GM18498 (cell line): ENCODE measurements around the gene PKP1.

Experiments used
- ATAC-seq: cut with Tn5 transposase; IDR thresholded peaks from one replicate; pipeline ENCODE4 v1.9.1; 2021; ENCODE audit warnings: mild to moderate bottlenecking, moderate library complexity; ENCODE audit not compliant: unreplicated experiment

The PKP1 gene

DNA sequence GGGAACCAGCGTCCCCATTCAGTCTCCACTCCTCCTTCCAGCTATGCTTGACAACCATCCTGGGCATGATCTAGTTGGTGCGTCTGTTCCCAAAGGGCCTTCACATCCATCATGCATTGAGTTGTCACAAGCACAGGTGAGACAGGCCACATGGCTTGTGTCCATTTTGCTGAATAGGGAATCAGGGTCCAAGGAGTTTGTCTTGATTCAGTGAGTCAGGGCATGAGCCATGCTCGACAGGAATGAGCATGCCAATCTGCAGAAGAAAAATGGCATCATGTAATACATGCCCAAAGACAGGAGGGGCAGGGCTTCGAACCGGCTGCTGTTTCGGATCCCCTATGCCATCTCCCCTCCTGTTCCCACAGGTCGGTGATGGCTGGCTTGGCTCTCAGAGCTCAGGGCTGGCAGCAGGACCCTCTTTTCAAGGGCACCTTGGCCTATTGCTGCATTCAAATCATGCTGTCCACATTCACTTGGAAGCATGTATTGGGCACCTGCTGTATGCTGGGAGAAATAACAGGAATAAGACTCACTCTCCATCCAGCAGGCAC, 44.5 kb downstream of the PKP1 start:
- ATAC-seq: no peak

DNA sequence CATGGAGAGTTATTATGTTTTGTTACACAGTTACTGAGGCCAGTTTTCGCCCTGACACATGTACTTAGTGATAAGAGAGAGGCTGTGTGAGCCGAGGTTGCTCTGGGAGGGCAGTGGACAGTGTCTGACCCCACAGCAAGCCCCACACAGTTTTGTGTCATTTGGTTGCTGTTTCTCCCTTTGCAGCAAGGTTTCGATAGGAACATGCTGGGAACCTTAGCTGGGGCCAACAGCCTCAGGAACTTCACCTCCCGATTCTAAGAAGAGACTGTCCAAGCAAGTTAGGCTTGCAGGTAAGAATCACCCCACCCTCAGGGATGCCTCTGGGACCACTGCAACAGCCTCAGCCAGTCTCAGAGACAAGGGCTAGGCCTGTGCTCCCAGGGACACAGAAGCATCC, 45.3 kb downstream of the PKP1 start:
- ATAC-seq: no peak

DNA sequence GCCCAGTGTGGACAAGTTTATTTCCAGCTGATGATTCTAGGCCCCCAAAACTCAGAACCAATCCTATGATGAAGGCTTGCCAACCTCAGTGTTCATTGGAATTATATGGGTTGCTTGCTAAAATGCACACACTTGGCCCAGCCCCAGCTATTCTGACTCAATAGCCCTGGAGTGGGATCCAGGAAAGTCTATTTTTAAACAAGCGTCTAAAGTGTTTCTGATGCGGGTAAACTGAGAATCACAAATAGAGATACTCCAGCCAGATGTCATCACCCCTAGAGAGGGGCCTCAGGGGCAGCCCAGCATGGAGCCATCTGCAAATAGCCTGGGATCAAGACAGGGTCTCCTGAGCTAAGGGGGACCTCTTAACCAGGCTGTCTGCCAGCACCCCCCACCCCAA, 46.0 kb downstream of the PKP1 start:
- no peak for ATAC-seq

DNA sequence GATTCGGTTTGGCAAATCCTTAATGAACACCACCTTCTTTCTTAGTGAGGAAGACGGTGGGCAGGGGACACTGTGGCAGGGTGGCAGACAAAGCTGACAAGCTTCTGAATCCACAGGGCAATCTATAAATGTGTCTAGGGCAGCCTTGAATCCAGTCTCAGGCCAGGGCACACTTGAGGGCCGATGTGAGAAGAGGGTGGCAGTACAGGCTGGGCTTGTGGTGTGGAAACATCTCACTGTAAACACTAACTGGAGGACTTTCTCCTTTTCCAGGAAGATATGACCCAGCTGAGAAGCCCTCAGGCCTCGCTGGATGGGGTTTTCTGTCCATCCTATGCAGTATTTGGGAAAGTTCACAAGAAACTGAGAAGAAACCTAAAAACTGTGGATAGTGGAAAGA, 46.5 kb downstream of the PKP1 start:
- ATAC-seq: no peak

DNA sequence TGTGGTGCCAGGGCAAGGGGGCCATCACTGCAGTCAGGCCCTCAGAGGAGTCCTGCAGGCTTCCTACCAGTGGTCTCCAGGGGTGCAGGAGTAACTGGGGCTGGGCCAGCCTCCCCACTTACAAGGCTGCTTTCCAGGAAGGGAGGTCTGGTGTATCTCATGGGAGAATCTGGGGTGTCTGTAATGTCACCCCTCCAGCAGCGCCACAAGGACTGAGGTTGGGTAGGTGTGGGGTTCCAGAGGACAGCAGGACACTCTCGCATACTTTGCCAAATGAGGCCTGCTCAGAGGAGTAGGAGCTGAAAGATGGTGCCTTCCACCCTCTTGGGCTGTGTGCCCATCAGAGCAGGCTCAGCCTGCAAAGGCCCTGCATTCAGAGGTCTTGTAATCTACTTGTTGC, 47.2 kb downstream of the PKP1 start:
- ATAC-seq: no peak

DNA sequence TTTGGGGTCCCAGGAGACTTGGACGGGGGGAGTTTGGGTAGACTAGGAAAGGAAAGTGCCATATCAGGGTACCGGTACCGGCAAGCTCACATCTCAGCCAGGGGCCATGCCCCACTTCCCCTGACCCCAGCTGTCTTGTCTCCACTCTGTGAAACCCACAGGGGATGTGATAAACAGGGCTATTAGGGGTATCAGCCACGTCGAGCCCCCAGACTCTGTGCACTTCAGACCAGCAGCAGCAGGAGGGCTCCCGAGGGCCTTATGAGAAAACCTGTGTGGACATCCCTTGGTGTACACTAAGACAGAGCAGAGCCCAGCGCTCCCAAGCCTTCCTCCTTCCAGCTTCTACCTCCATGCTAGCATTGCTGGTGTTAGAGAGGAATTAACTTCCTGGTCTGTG, 47.9 kb downstream of the PKP1 start:
- ATAC-seq: no peak

DNA sequence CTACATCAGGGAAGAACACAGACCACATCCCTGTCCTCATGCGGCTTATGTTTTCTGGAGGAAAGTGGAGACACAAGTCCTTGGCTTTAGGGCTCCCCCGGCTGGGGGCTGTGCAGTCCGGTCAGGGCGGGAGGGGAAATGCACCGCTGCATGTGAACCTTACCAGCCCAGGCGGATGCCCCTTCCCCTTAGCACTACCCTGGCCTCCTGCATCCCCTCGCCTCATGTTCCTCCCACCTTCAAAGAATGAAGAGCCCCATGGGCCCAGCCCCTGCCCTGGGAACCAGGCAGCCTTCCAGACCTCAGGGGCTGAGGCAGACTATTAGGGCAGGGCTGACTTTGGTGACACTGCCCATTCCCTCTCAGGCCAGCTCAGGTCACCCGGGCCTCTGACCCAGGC, 48.7 kb downstream of the PKP1 start:
- no peak for ATAC-seq

DNA sequence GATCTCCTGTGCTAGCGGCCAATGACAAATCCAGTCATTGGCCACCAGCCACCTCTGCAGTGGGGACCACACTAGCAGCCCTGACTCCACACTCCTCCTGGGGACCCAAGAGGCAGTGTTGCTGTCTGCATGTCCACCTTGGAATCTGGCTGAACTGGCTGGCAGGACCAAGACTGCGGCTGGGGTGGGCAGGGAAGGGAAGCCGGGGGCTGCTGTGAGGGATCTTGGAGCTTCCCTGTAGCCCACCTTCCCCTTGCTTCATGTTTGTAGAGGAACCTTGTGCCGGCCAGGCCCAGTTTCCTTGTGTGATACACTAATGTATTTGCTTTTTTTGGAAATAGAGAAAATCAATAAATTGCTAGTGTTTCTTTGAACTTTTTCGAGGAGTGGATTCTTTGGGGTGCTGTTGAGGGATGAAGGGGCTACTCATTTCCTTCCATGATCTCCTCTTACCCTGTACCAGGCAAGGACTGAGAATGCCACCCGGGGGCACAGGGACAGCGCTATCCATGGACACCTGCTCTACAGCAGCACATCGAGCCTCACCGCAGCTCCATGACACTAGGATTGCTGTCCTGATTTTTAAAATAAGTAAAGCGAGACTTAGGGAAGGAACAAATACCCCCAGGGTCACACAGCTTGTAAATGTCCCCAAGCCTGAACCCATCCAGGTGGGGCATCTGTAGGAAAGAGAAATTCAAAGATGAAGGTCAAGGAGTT, 49.5 kb downstream of the PKP1 start:
- no peak for ATAC-seq

DNA sequence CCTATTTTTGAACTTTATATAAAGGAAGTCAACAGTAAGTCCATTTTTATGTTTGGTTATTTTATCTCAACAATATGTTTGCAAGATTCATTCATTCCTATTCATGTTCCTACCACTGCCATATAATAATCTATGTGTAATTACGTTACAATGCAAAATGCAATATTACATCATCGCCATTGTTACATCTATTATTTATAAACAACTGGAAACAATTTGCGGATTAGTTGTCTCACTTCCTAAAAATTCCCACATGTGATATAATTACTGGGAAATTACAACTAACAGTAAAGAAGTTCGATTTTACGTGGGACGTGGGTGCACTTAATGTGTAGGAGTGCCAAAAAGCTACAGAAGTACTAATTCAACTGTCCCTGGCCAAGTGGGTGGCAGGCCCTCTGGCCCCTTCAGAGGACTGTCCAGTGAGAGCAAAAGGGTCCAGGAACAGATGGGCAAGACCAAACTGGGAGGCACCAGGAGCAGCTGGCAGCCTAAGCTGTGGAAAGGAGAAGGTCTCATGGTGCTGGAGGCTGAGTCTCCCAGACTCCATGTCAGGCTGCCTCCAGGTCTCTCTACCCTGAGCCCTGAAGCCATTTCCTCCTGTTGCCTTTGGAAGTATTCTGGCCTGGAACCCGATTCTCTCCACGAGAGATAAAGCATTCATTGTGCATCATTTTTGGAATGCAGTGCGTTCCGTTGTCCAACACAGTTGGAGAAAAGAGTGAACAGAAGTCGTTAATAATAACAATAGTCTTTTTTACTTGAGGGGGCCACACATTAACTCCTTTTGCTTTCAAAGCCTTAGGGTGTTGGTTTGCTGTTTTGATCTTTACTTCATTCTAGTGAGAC, 51.2 kb downstream of the PKP1 start:
- no peak for ATAC-seq

DNA sequence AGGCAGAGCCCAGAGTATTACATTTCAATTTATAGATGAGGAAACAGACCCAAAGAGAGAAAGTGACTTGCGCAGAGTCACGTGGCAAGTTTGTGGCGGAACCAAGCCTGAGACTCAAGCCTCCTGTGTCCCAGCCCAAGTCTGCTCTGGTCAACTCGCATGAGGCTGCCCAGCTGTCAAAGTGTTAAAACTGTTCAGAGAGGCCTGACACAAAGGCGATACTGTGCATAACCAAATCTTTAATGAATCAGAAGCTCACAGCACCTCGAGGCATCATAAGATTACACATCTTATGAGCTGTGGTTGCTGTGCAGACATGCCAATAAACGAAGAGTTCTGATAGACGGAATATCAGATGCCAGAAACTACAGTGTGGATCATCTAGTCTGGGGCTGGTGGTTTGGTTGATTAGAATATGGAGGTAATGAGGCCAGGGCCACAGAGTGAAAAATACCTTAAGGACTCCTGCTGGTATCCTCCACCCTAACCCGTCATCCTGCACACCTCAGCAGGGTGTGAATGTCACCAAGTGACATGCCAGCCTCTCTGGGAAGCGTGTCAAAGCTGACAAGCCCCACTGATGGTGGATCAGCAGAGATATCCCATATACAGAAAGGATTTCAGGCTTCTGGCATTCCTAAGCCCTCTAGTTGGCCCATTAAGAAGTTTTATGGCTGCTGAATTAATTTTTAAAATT, 52.0 kb downstream of the PKP1 start:
- no peak for ATAC-seq

DNA sequence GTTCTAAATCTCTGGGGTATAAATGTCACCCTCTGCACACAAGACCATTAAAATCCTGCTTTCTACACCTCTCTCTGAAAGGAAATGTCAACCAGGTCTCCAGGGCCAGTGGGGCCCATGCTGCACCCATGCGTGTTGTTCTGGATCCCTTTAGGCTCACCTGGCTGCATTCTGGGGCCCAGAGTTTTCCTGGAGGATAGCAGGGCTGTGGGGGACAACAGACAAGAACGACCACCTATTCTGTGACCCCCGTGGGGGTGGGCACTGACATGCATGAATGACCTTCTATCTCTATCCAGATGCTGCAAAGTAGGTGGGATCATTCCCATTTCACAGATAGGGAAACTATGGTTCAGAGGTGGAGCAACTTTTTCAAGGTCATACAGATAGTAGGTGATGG, 52.6 kb downstream of the PKP1 start:
- no peak for ATAC-seq

DNA sequence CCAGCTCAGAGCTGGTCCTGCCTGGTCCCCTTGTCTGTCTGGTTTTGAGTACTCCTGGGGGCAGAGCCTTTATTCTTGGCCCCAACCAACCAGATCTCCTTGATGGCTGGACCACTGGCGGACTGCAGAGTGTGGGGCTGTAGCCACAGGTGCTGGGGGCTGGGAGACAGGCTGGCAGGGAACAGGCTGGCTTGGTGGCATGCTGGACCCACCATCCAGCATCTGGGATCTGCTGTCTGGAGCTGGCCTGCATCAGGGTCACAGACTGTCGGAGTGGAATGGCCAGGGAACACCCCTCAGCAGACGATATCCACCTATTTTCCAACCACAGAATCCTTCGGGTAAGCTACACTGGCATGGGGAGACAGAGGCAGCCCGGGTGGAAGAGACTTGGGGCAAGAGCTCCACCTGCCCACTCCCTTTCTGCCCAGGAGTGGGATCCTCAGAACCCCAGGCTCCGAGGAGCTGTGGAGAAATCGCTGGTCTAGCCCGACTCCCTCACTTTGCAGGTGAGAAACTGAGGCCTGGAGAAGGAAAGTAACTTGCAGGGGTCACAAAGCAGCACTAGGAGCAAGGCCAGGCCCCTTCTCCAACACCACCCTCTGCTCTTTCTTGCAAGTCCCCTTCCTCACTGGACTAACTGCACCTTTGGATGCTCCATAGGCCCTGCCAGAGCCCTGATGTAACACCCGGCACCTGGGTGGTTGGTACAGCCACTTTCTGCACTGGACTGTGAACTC, 53.6 kb downstream of the PKP1 start:
- no peak for ATAC-seq

DNA sequence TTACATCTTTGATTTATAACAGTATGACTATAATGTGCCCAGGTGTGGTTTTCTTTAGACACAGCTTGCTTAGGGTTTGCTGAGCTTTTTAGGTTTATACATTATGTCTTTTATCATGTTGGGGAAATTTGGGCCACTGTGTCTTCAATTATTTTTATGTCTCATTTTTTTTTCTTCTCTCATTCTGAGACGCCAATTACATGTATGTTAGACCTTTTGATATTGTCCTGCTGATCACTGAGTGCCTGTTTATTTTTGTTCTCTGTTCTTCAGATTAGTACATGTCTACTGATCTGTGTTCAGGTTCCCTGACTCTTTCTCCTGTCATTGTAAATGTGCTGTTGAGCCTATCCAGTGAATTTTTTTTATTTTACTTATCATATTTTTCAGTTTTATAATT, 58.1 kb downstream of the PKP1 start:
- ATAC-seq: no peak

DNA sequence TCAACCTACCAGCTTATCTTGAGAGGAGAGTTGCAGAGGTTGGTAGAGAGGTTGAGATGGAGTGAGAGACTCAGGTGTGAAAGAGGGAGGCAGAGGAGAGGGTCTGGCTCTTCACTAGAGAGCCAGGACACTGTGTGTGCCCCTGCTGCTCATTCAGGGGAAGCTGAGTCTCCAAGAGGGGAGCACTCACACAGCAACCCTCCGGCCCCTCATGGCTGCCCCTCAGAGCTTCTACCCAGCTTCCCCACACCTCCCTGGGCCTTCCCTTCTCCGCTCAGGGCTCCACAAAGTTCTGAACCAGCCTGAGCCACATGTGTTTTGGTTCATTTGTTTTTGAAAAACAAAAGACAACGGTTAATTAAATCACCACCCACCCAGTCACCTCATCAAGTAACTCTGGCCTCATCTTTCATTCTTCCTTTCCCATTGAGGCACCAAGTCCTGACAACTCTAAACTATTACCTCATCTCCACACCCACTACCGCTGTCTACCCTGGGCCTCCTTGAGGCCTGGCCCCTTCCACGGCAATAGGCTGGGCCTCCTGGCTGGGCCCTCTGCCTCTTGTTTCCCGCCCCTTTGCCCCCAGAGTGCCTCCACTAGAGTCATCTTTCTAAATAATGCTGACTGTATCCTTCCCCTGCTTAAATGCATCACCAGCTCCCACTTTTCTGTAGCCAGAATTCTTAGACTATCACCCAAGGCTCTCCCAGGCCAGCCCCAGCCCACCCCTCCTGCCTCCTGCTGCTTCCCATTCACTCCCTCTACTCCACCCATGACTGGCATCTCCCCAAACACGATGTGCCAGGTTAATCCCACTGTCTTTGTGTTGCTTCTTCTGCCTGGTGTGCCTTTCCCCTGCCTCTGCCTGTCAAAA, 61.1 kb downstream of the PKP1 start:
- no peak for ATAC-seq

DNA sequence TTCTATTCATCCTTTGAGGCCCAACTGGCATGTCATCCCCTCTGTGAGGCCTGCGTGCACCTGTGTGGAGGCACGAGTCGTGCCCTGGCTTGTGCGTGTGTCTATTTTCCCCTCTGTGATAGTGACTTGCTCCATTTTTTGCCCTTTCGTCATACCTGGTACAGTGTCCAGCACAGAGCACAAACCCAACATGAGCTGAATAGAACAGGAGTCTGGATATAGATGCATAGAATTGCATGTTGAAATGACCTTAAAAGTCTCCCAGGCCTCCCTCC, 61.7 kb downstream of the PKP1 start:
- no peak for ATAC-seq

DNA sequence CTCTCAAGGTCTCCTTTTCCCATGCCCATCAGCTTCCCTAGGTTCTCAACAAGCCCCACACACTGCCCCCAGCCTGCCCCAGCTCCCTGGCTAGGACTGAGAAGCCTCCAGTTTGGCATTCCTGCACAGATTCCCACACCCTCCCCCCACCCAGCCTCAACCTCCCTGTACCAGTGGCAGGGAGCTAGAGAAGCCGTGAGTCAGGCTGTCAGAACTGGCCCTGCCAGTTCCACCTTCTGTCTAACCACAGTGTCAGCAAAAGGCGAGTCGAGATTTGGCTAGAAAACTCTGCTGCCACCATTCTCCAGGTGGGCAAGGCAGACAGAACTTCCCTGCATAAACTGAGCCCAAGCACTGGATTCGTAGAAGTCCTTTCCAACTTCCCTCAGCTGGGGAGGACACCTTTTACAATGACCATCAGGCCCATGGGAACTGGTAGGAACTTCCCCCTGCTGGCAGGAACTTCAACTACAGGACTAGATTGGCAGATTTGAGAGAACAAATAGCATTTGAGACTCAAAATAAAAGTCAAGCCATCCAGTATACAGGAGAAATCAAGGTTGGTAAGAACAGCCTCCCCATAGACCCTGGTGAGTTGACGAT, 63.1 kb downstream of the PKP1 start:
- no peak for ATAC-seq

DNA sequence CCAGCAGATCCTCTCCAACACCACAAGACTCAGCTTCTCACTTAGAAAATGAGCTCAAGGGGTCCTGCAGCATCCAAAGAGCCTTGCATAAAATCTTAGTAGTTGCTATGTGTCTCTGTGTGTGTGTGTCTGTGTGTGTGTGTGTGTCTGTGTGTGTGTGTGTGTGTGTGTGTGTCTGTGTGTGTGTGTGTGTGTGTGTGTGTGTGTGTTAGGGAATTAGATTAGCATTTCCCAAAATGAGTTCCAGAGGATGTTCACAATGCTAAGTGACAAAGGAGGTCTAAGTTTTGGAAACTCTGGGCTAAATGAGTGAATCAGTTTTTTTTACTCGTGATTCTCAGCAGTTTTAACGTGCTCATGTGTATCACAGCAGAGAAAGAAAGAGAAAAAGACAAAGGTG, 63.7 kb downstream of the PKP1 start:
- no peak for ATAC-seq

DNA sequence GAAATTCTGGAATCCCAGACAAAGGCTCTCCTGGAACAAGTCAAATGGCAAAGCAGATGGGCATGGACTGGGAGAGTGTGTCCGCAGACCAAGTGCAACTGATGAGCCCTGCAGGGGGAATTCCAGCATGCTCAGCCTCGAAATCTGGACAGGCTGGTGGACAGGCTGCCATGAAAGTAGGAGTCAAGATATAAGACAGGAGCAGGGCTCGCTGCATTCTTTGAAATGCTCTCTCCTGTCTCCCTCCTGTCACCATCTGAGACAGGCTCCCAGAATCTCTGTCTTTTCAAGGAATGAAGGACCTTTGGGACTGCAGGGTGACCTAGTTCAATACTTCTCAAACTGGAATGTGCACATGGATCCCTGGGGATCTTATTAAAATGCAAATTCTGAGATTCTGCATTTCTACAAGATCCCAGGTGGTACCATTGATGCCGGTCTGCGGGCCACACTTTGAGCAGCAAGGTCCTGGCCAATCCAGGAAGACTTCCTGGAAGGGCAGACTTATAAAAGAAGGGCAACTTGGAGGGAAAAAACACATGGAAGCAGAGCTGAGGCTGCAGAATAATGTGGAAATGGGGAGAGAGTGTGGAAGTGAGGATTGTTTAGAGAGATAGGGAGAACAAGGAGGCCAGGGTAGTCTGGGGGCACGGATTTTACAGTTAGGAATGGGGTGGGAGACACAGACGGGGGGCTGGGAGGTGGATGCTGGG, 64.3 kb downstream of the PKP1 start:
- no peak for ATAC-seq

DNA sequence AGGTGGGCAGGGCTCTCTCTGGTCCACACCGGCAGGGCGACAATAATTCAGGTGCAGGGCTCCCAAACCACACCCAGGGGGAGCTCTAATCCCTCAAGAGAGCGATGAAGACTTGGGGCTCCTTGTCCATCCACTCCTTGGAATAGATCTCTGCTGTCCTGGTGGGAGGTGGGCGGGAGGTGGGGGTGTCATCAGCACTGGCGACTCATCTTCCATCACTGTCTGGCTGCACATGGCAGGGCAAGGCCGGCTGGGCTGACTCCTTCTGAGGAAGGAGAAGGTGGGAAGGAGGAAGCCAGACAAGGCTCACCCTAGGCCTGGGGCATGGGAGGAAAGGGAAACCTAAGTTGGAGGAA, 64.9 kb downstream of the PKP1 start:
- peak; percentile 62 for ATAC-seq
